Fibroblast of villous mesenchyme (primary cell): ENCODE measurements around the gene LRFN4. TPM values are rescaled to one million over a fixed set of nuclear protein-coding genes. Genes with fewer than 3 reads are reported as not detected.

Source experiments
- DNase-seq: peaks from one replicate; pipeline ENCODE4 v3.0.0-alpha.2; 2010; ENCODE audit warnings: low read depth
- H3K4me3 ChIP-seq: 2 replicates; pipeline ENCODE4 v1.5.1; 2011; ENCODE audit warnings: low read depth, mild to moderate bottlenecking, low read length
- CTCF ChIP-seq: IDR thresholded peaks from 2 replicates; pipeline ENCODE4 v1.5.1; 2012; ENCODE audit warnings: low read depth, mild to moderate bottlenecking, low read length; ENCODE audit not compliant: insufficient read depth
- total RNA-seq: library from RNA; depleted of rRNA; stranded (reverse); fragments of >200 nt; gene quantifications from 2 replicates; pipeline ENCODE4 v1.2.3, GENCODE V29; 2012

Gene LRFN4
- total RNA-seq, 1 donor: 9.9 TPM

- TF ChIP-seq CTCF: no peak
- H3K4me3 ChIP-seq: no peak overlapping the region
- no peak for DNase-seq
Observed at GRCh38 chr11:66868082-66868725, 11.3 kb downstream of the LRFN4 start.

- no peak for TF ChIP-seq CTCF
- H3K4me3 ChIP-seq: no peak overlapping the region
- no peak for DNase-seq
Observed at GRCh38 chr11:66868726-66869566, 12.1 kb downstream of the LRFN4 start.

- no peak overlapping the region for H3K4me3 ChIP-seq
- no peak for TF ChIP-seq CTCF
- DNase-seq: no peak
Observed at GRCh38 chr11:66869567-66869870, 12.7 kb downstream of the LRFN4 start.

- TF ChIP-seq CTCF: no peak
- DNase-seq: no peak
- H3K4me3 ChIP-seq: no peak overlapping the region
Observed at GRCh38 chr11:66870131-66870530, 13.3 kb downstream of the LRFN4 start.

- no peak overlapping the region for H3K4me3 ChIP-seq
- TF ChIP-seq CTCF: no peak
- no peak for DNase-seq
Observed at GRCh38 chr11:66870616-66871520, 14.0 kb downstream of the LRFN4 start.

- no peak for DNase-seq
- no peak for TF ChIP-seq CTCF
- H3K4me3 ChIP-seq: no peak overlapping the region
Observed at GRCh38 chr11:66871521-66871901, 14.6 kb downstream of the LRFN4 start.
